CD4-positive, alpha-beta T cell treated with Interleukin-15 for 1 hour (primary cell): ENCODE measurements around the gene NDUFB11.

ENCODE experiments used
- DNase-seq: peaks from one replicate; pipeline ENCODE4 v3.0.0-alpha.2; 2020

NDUFB11 gene

GRCh38 chrX:47174376-47174775 is 29.9 kb upstream of the NDUFB11 start:
- DNase-seq = no peak

GRCh38 chrX:47172971-47173792 is 28.7 kb upstream of the NDUFB11 start:
- DNase-seq = no peak

- DNase-seq = no peak
These were observed 28.0 kb upstream of the NDUFB11 start for GRCh38 chrX:47172549-47172948.

- no peak for DNase-seq
These were observed 27.5 kb upstream of the NDUFB11 start for GRCh38 chrX:47171996-47172395.

GRCh38 chrX:47170861-47171692 is 26.6 kb upstream of the NDUFB11 start:
- no peak for DNase-seq

GRCh38 chrX:47169726-47170515 is 25.4 kb upstream of the NDUFB11 start:
- no peak for DNase-seq

- DNase-seq = no peak
These were observed 24.8 kb upstream of the NDUFB11 start for GRCh38 chrX:47169273-47169672.

- no peak for DNase-seq
These were observed 24.1 kb upstream of the NDUFB11 start for GRCh38 chrX:47168495-47169073.

GRCh38 chrX:47166126-47166525 is 21.6 kb upstream of the NDUFB11 start:
- DNase-seq = no peak

- DNase-seq = no peak
These were observed 19.9 kb upstream of the NDUFB11 start for GRCh38 chrX:47164420-47164819.

GRCh38 chrX:47162927-47163583 is 18.6 kb upstream of the NDUFB11 start:
- DNase-seq = no peak

- DNase-seq = no peak
These were observed 16.3 kb upstream of the NDUFB11 start for GRCh38 chrX:47160781-47161180.

GRCh38 chrX:47158781-47159180 is 14.3 kb upstream of the NDUFB11 start:
- no peak for DNase-seq

GRCh38 chrX:47158131-47158530 is 13.6 kb upstream of the NDUFB11 start:
- no peak for DNase-seq

- DNase-seq = no peak
These were observed 12.4 kb upstream of the NDUFB11 start for GRCh38 chrX:47156611-47157520.

GRCh38 chrX:47151435-47151834 is 6.9 kb upstream of the NDUFB11 start:
- no peak for DNase-seq

- no peak for DNase-seq
These were observed 4.4 kb upstream of the NDUFB11 start for GRCh38 chrX:47148946-47149345.

- no peak for DNase-seq
These were observed 2.7 kb upstream of the NDUFB11 start for GRCh38 chrX:47146936-47147859.

- no peak for DNase-seq
These were observed 1.8 kb upstream of the NDUFB11 start for GRCh38 chrX:47146121-47146935.
